GM12878 (cell line): Measurements from ENCODE around the gene IFRD1. TPM values are rescaled to one million over a fixed set of nuclear protein-coding genes. Genes with fewer than 3 reads are reported as not detected.

ENCODE experiments used
- ATAC-seq: fragments of 200-7000 bp; cut with Tn5 transposase; 3 replicates; pipeline ENCODE4 v1.9.1; 2020; ENCODE audit warnings: mild to moderate bottlenecking, moderate library complexity
- BruUV-seq: library from RNA; stranded (reverse); fragments of 400-500 nt; replicated peaks from 2 replicates; lab custom pipeline; 2021; lab: Mats Ljungman, UMichigan
- CTCF ChIA-PET: fragments of 300-600 bp; sonication (Branson Sonifier 250); formaldehyde crosslinking; extraction: SDS; loops from one replicate; lab custom pipeline; 2021; ENCODE audit warnings: inconsistent platforms; lab: Yijun Ruan, JAX
- POLR2A ChIA-PET: fragments of 350-600 bp; formaldehyde crosslinking; extraction: SDS; loops from one replicate; lab custom pipeline; 2021; ENCODE audit warnings: inconsistent platforms; lab: Charles Lee
- RAD21 ChIA-PET: fragments of 300-600 bp; sonication (Branson Sonifier 250); formaldehyde crosslinking; loops from one replicate; lab custom pipeline; 2023; ENCODE audit warnings: antibody characterized with exemption; ENCODE audit not compliant: unreplicated experiment; lab: Charles Lee
- SMC1A ChIA-PET: fragments of 300-600 bp; sonication (Branson Sonifier 250); formaldehyde crosslinking; loops from one replicate; lab custom pipeline; 2023; ENCODE audit not compliant: unreplicated experiment, uncharacterized antibody; lab: Charles Lee
- DNase-seq: peaks from one replicate; pipeline ENCODE4 v3.0.0-alpha.2; 2011; ENCODE audit warnings: low read depth, low spot score
- FAIRE-seq: peaks from 3 replicates; lab custom pipeline; 2011; peaks lifted over from hg19 to GRCh38; lab: Jason Lieb, UNC
- H2AFZ ChIP-seq: 2 replicates; pipeline ENCODE4 v1.6.0; 2011; ENCODE audit warnings: low read depth, low read length, control low read depth; ENCODE audit not compliant: control insufficient read depth
- H3K27ac ChIP-seq: 2 replicates; pipeline ENCODE4 v1.5.1; 2011; ENCODE audit warnings: control low read depth; ENCODE audit not compliant: control insufficient read depth, insufficient read depth
- H3K27me3 ChIP-seq, 2 experiments: replicated peaks in 1 of 2; 2 replicates each; pipeline versions ENCODE4 v1.6.0 to v1.6.1; 2011; ENCODE audit warnings: low read length in 1 of 2; ENCODE audit not compliant: control insufficient read depth in 2 of 2, insufficient read depth in 2 of 2
- H3K36me3 ChIP-seq, 2 experiments: 2 replicates each; pipeline ENCODE4 v1.5.1; 2011; ENCODE audit warnings: low read length in 1 of 2; ENCODE audit not compliant: control insufficient read depth in 2 of 2, insufficient read depth in 2 of 2
- H3K4me1 ChIP-seq: 2 replicates; pipeline ENCODE4 v1.6.1; 2011; ENCODE audit warnings: mild to moderate bottlenecking, low read length, moderate library complexity, mixed read lengths; ENCODE audit not compliant: control insufficient read depth, insufficient read depth
- H3K4me2 ChIP-seq: 2 replicates; pipeline ENCODE4 v1.6.0; 2011; ENCODE audit warnings: control low read depth; ENCODE audit not compliant: control insufficient read depth, insufficient read depth
- H3K4me3 ChIP-seq: fragments of 200-600 bp; sonication (generic); 2 replicates; pipeline ENCODE4 v1.5.1; 2016
- H3K79me2 ChIP-seq: 2 replicates; pipeline ENCODE4 v1.6.0; 2011; ENCODE audit warnings: low read length; ENCODE audit not compliant: control insufficient read depth, insufficient read depth
- H3K9ac ChIP-seq: 2 replicates; pipeline ENCODE4 v1.8.0; 2011; ENCODE audit warnings: low read length, control low read depth, mixed read lengths; ENCODE audit not compliant: control insufficient read depth, insufficient read depth
- H3K9me3 ChIP-seq: replicated peaks from 3 replicates; pipeline ENCODE4 v1.5.1; 2011; ENCODE audit warnings: mild to moderate bottlenecking, low read length; ENCODE audit not compliant: control insufficient read depth, insufficient read depth
- H4K20me1 ChIP-seq: 2 replicates; pipeline ENCODE4 v1.6.0; 2011; ENCODE audit not compliant: control insufficient read depth, insufficient read depth
- BCL3 ChIP-seq: IDR thresholded peaks from 2 replicates; pipeline ENCODE4 v1.6.1; 2011; ENCODE audit warnings: borderline replicate concordance, low read depth, mild to moderate bottlenecking, moderate library complexity, low read length; ENCODE audit not compliant: insufficient read depth, poor library complexity, severe bottlenecking
- BMI1 ChIP-seq: fragments of 450-650 bp; IDR thresholded peaks from 2 replicates; pipeline ENCODE4 v1.6.1; 2016; ENCODE audit warnings: mild to moderate bottlenecking, moderate library complexity, borderline replicate concordance
- CBFB ChIP-seq: IDR thresholded peaks from 2 replicates; pipeline ENCODE4 v1.6.1; 2016; ENCODE audit warnings: antibody characterized with exemption, low read depth
- CREB1 ChIP-seq: IDR thresholded peaks from 2 replicates; pipeline ENCODE4 v1.6.1; 2012; ENCODE audit warnings: low read depth, mild to moderate bottlenecking, inconsistent platforms
- NFXL1 ChIP-seq: fragments of 450-650 bp; IDR thresholded peaks from 2 replicates; pipeline ENCODE4 v1.6.1; 2017; ENCODE audit warnings: antibody characterized with exemption, mild to moderate bottlenecking, borderline replicate concordance
- NKRF ChIP-seq: fragments of 450-650 bp; conservative IDR thresholded peaks from 2 replicates; pipeline ENCODE4 v1.6.1; 2017; ENCODE audit warnings: mild to moderate bottlenecking, moderate library complexity
- PRDM15 ChIP-seq: fragments of 450-650 bp; formaldehyde crosslinking; IDR thresholded peaks from 2 replicates; pipeline ENCODE4 v1.4.0; 2020; ENCODE audit warnings: mild to moderate bottlenecking, moderate library complexity
- RBBP5 ChIP-seq: fragments of 200-600 bp; sonication (generic); conservative IDR thresholded peaks from 2 replicates; pipeline ENCODE4 v1.6.1; 2016
- SUZ12 ChIP-seq: fragments of 200-600 bp; sonication (generic); IDR thresholded peaks from one replicate; pipeline ENCODE4 v1.6.1; 2018; ENCODE audit warnings: antibody characterized with exemption, mild to moderate bottlenecking; ENCODE audit not compliant: unreplicated experiment
- in situ Hi-C: fragments of 300-500 bp; cut with MboI; formaldehyde crosslinking; loops from 9 replicates; pipeline ENCODE4 v1.14.3; 2018; ENCODE audit warnings: mixed read lengths
- intact Hi-C: fragments of 100-400 bp; cut with micrococcal nuclease; formaldehyde crosslinking; loops from one replicate; pipeline ENCODE4 v1.14.2; 2022; ENCODE audit not compliant: unreplicated experiment
- polyA plus RNA-seq, 11 experiments: library from polyadenylated mRNA; depleted of rRNA in 4 of 11; unstranded in 6 of 11; stranded (reverse) in 5 of 11; fragments of >200 nt; fragmentation: Nextera tagmentation in 4 of 11; fragmentation: Illumina TruSeq in 1 of 11; extraction: Ambion mirVana in 4 of 11; extraction: Trizol in 1 of 11; gene quantifications; 1 replicate in 1 of 11; 2 replicates in 10 of 11; pipeline versions ENCODE4 v1.2.1 to v1.2.3, GENCODE V29; 2011 to 2016; ENCODE audit warnings: inconsistent platforms in 2 of 11, missing spikeins in 2 of 11, low read depth in 1 of 11
- total RNA-seq, 4 experiments: library from RNA; depleted of rRNA in 3 of 4; stranded (reverse); fragments of >200 nt in 3 of 4; fragmentation: Illumina TruSeq in 1 of 4; extraction: Trizol in 1 of 4; gene quantifications; 2 replicates each; pipeline versions ENCODE4 v1.2.1 to v1.2.3, GENCODE V29; 2013 to 2021
- TF ChIP-seq, protein P1 (sequence below): fragments of 450-650 bp; IDR thresholded peaks from 2 replicates; pipeline ENCODE4 v1.6.1; 2016; ENCODE audit warnings: mild to moderate bottlenecking, moderate library complexity, borderline replicate concordance

IFRD1 gene
- total and polyA plus RNA-seq, 10 of the 15 experiments (the other 5 are each of a cell fraction or from before 2014, with no cell fraction given): 9.6 to 31.1 (median 19.9) TPM

DNA sequence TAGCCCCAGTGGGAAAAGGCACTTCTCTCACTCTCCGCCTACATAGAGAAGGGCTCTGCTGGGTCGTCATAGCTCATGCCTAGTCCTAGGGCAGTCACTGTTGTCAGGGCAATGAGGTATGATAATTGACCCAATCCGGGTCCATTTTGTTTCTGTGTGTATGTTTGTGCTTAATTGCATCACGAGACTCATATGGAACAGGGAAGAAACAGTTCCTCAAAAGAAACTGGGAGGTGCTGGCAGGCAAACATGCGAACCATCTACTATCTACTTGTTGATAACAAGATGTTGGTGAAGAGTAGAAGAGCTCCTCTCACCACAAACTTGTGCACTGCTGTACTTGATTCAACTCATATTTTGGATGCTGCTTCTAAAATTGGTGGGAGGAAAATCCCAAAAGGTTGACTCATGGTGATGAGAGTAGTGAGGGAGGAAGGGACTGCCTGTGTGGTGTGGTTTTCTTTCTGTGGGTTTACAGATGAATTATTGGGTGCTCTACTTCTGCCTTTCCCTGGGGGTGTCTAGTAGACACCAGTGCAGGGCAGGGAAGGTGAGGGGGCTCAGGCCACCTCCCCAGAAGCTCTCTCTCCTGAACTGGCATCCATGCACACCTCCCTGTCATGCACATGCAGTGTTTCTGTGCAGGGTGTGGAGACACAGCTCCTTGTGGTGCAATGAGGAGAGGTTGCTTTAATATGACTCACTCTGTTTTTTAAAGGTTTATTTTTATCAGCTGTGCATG lies 59.9 kb downstream of the IFRD1 start (continued):
- TF ChIP-seq SUZ12 (no peak), RBBP5 (no peak), BMI1 (no peak), BCL3 (no peak)
- TF ChIP-seq, protein P1, sequence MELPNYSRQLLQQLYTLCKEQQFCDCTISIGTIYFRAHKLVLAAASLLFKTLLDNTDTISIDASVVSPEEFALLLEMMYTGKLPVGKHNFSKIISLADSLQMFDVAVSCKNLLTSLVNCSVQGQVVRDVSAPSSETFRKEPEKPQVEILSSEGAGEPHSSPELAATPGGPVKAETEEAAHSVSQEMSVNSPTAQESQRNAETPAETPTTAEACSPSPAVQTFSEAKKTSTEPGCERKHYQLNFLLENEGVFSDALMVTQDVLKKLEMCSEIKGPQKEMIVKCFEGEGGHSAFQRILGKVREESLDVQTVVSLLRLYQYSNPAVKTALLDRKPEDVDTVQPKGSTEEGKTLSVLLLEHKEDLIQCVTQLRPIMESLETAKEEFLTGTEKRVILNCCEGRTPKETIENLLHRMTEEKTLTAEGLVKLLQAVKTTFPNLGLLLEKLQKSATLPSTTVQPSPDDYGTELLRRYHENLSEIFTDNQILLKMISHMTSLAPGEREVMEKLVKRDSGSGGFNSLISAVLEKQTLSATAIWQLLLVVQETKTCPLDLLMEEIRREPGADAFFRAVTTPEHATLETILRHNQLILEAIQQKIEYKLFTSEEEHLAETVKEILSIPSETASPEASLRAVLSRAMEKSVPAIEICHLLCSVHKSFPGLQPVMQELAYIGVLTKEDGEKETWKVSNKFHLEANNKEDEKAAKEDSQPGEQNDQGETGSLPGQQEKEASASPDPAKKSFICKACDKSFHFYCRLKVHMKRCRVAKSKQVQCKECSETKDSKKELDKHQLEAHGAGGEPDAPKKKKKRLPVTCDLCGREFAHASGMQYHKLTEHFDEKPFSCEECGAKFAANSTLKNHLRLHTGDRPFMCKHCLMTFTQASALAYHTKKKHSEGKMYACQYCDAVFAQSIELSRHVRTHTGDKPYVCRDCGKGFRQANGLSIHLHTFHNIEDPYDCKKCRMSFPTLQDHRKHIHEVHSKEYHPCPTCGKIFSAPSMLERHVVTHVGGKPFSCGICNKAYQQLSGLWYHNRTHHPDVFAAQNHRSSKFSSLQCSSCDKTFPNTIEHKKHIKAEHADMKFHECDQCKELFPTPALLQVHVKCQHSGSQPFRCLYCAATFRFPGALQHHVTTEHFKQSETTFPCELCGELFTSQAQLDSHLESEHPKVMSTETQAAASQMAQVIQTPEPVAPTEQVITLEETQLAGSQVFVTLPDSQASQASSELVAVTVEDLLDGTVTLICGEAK: no peak

- ChIA-PET CTCF (interaction anchor here (1.4 kb wide), 1 partner anchor 14 kb away, joined by 6 read pairs; no protein-coding TSS in a partner anchor), SMC1A (interaction anchor here (0.7 to 1.2 kb wide), 3 partner anchors 49 to 775 kb away, joined by 3 to 4 read pairs (median 3); no protein-coding TSS in a partner anchor), POLR2A (no interaction called here), RAD21 (no interaction called here)
- H3K4me3 ChIP-seq: no peak overlapping the region
- peaks cover 9% of the 10 kb centered on the region; the same call in 1 of the 2 replicates for H3K4me1 ChIP-seq
- H2AFZ ChIP-seq: no peak overlapping the region
- H3K27ac ChIP-seq: no peak overlapping the region
- BruUV-seq: no TSS peak
- H3K4me2 ChIP-seq: peak overlapping the region; percentile 43; the same call in 1 of the 2 replicates
- H3K27me3 ChIP-seq: no peaks in the 10 kb centered on the region; a peak in 1 of 4 replicates
- H3K9me3 ChIP-seq: no peaks in the 10 kb centered on the region; the same call in 2 of the 3 replicates
- H3K36me3 ChIP-seq: no peaks in the 10 kb centered on the region
- no peak for FAIRE-seq
- no peak for DNase-seq
- intact Hi-C loops: no loop called here
- no peaks in the 10 kb centered on the region for H4K20me1 ChIP-seq
- ATAC-seq: no peak
- in situ Hi-C loops: no loop called here
- no peaks in the 10 kb centered on the region for H3K79me2 ChIP-seq
- H3K9ac ChIP-seq: no peak overlapping the region
- TF ChIP-seq CREB1 (no peak), PRDM15 (CRISPR knock-in tag) (no peak), NKRF (no peak), NFXL1 (no peak), CBFB (no peak)
These were observed 60.5 kb downstream of the IFRD1 start for GRCh38 chr7:112510743-112511110.
